HepG2 (cell line): Measurements from ENCODE around the gene TULP3. TPM values are rescaled to one million over a fixed set of nuclear protein-coding genes. Genes with fewer than 3 reads are reported as not detected.
A peak's percentile ranks its signal among the peaks of the same experiment; 100 is the strongest.

Experiments
- ARHGAP35 ChIP-seq: sonication (generic); formaldehyde crosslinking; IDR thresholded peaks from 2 replicates; pipeline ENCODE4 v1.9.0; 2022; ENCODE audit warnings: mild to moderate bottlenecking, inconsistent platforms, moderate library complexity, missing genetic modification reagents, borderline replicate concordance
- CCDC6 ChIP-seq: sonication (generic); formaldehyde crosslinking; IDR thresholded peaks from 2 replicates; pipeline ENCODE4 v1.8.1; 2022; ENCODE audit warnings: mild to moderate bottlenecking, missing genetic modification reagents, moderate library complexity
- FOXJ3 ChIP-seq: sonication (generic); formaldehyde crosslinking; IDR thresholded peaks from 2 replicates; pipeline ENCODE4 v1.4.0; 2020; ENCODE audit warnings: missing genetic modification reagents, mild to moderate bottlenecking, borderline replicate concordance
- FOXP1 ChIP-seq, 2 experiments: fragments of 450-650 bp in 1 of 2; IDR thresholded peaks; 2 replicates each; pipeline ENCODE4 v1.6.1; 2017 to 2018; ENCODE audit warnings: antibody characterized with exemption in 1 of 2
- GLI4 ChIP-seq: sonication (generic); formaldehyde crosslinking; IDR thresholded peaks from 2 replicates; pipeline ENCODE4 v1.5.1; 2020; ENCODE audit warnings: missing genetic modification reagents, mild to moderate bottlenecking, moderate library complexity, borderline replicate concordance
- MLXIP ChIP-seq: sonication (generic); formaldehyde crosslinking; IDR thresholded peaks from 2 replicates; pipeline ENCODE4 v1.9.0; 2021; ENCODE audit warnings: missing genetic modification reagents, borderline replicate concordance
- MYNN ChIP-seq: sonication (generic); formaldehyde crosslinking; IDR thresholded peaks from 2 replicates; pipeline ENCODE4 v1.4.0; 2020; ENCODE audit warnings: mild to moderate bottlenecking, low read depth, missing genetic modification reagents
- NCOA2 ChIP-seq: sonication (generic); formaldehyde crosslinking; IDR thresholded peaks from 2 replicates; pipeline ENCODE4 v1.8.0; 2022; ENCODE audit warnings: inconsistent platforms
- NFE2L2 ChIP-seq: fragments of 150-350 bp; IDR thresholded peaks from 2 replicates; pipeline ENCODE4 v1.6.1; 2014; ENCODE audit warnings: low read length
- POLR2AphosphoS5 ChIP-seq: IDR thresholded peaks from 2 replicates; pipeline ENCODE4 v1.6.1; 2012; ENCODE audit warnings: low read depth, low read length
- RBM39 ChIP-seq: fragments of 200-400 bp; formaldehyde crosslinking; IDR thresholded peaks from one replicate; pipeline ENCODE4 v1.6.1; 2018; ENCODE audit warnings: antibody characterized with exemption, mild to moderate bottlenecking, low read depth, low read length; ENCODE audit not compliant: poor library complexity, severe bottlenecking
- SMARCE1 ChIP-seq: fragments of 450-650 bp; IDR thresholded peaks from 2 replicates; pipeline ENCODE4 v1.6.1; 2017; ENCODE audit warnings: borderline replicate concordance
- SNAI1 ChIP-seq: sonication (generic); formaldehyde crosslinking; IDR thresholded peaks from 2 replicates; pipeline ENCODE4 v1.5.0; 2020; ENCODE audit warnings: mild to moderate bottlenecking, missing genetic modification reagents, borderline replicate concordance
- ZBED4 ChIP-seq: sonication (generic); formaldehyde crosslinking; IDR thresholded peaks from 2 replicates; pipeline ENCODE4 v1.4.0; 2020; ENCODE audit warnings: missing genetic modification reagents, borderline replicate concordance
- ZBTB21 ChIP-seq: sonication (generic); formaldehyde crosslinking; IDR thresholded peaks from 2 replicates; pipeline ENCODE4 v1.4.0; 2020; ENCODE audit warnings: missing genetic modification reagents
- ZNF382 ChIP-seq: sonication (generic); formaldehyde crosslinking; IDR thresholded peaks from 2 replicates; pipeline ENCODE4 v1.5.0; 2020; ENCODE audit warnings: missing genetic modification reagents, mild to moderate bottlenecking, borderline replicate concordance
- ZNF549 ChIP-seq: sonication (generic); formaldehyde crosslinking; IDR thresholded peaks from 2 replicates; pipeline ENCODE4 v1.5.0; 2020; ENCODE audit warnings: missing genetic modification reagents
- ZNF569 ChIP-seq: sonication (generic); formaldehyde crosslinking; IDR thresholded peaks from 2 replicates; pipeline ENCODE4 v1.5.0; 2020; ENCODE audit warnings: mild to moderate bottlenecking, missing genetic modification reagents, moderate library complexity, borderline replicate concordance
- ZNF670 ChIP-seq: sonication (generic); formaldehyde crosslinking; IDR thresholded peaks from 2 replicates; pipeline ENCODE4 v1.8.0; 2022; ENCODE audit warnings: mild to moderate bottlenecking, missing genetic modification reagents, borderline replicate concordance
- ZNF761 ChIP-seq: sonication (generic); formaldehyde crosslinking; conservative IDR thresholded peaks from 2 replicates; pipeline ENCODE4 v1.4.0; 2020; ENCODE audit warnings: mild to moderate bottlenecking, missing genetic modification reagents
- ZNF790 ChIP-seq: sonication (generic); formaldehyde crosslinking; IDR thresholded peaks from 2 replicates; pipeline ENCODE4 v1.8.0; 2022; ENCODE audit warnings: missing genetic modification reagents, mild to moderate bottlenecking, borderline replicate concordance
- ZNF839 ChIP-seq: sonication (generic); formaldehyde crosslinking; IDR thresholded peaks from 2 replicates; pipeline ENCODE4 v1.4.0; 2020; ENCODE audit warnings: missing genetic modification reagents, mild to moderate bottlenecking, borderline replicate concordance
- polyA plus RNA-seq, 8 experiments: library from polyadenylated mRNA; depleted of rRNA in 3 of 8; stranded (reverse) in 7 of 8; unstranded in 1 of 8; fragments of >200 nt; fragmentation: Illumina TruSeq in 4 of 8; extraction: Trizol in 4 of 8; gene quantifications; 2 replicates each; pipeline versions ENCODE4 v1.2.1 to v1.2.3, GENCODE V29; 2011 to 2016; ENCODE audit warnings: low read depth in 4 of 8, missing spikeins in 1 of 8, mixed read lengths in 1 of 8; ENCODE audit not compliant: insufficient read depth in 1 of 8
- total RNA-seq, 5 experiments: library from RNA; depleted of rRNA; stranded (reverse); fragments of >200 nt; fragmentation: Illumina TruSeq; extraction: Trizol; gene quantifications; 2 replicates each; pipeline ENCODE4 v1.2.3, GENCODE V29; 2016; ENCODE audit warnings: low read depth in 1 of 5

TULP3 gene
- total and polyA plus RNA-seq, 2 of the 13 experiments (the other 11 are each of a cell fraction or from before 2014, with no cell fraction given): 11.2 to 13.2 TPM

GRCh38 chr12:2877047-2877952 is 13.4 kb upstream of the TULP3 start, which contains the start of the genes FOXM1 and RHNO1 (continued):
- TF ChIP-seq ZNF382 (no peak), ARHGAP35 (no peak), MLXIP (no peak), SNAI1 (CRISPR knock-in tag) (no peak), ZBED4 (0 out of 2 replicates have a peak, but pooled peaks have one; percentile 59), ZNF790 (CRISPR knock-in tag) (no peak; the same call in 1 of the 2 replicates), FOXP1 (IDR thresholded peaks at IDR 0.05) (no peak), FOXP1 (CRISPR knock-in tag; IDR thresholded peaks at IDR 0.05) (no peak), ZNF670 (no peak), NFE2L2 (no peak), FOXJ3 (CRISPR knock-in tag) (no peak), ZNF569 (CRISPR knock-in tag) (0 out of 2 replicates have a peak, but pooled peaks have one; percentile 42), RBM39 (no peak), POLR2AphosphoS5 (peak; percentile 78), NCOA2 (CRISPR knock-in tag) (no peak), CCDC6 (0 out of 2 replicates have a peak, but pooled peaks have one; percentile 51), GLI4 (0 out of 2 replicates have a peak, but pooled peaks have one; percentile 19), ZNF549 (CRISPR knock-in tag) (no peak), ZNF839 (CRISPR knock-in tag) (no peak), SMARCE1 (no peak), ZBTB21 (no peak), MYNN (CRISPR knock-in tag) (no peak), ZNF761 (CRISPR knock-in tag) (no peak; the same call in 1 of the 2 replicates)
